Transverse colon (tissue), 4 donors: ENCODE results near the gene DOCK10. TPM values are rescaled to one million over a fixed set of nuclear protein-coding genes. Genes with fewer than 3 reads are reported as not detected.

Experiments
- DNase-seq: peaks from one replicate; pipeline ENCODE4 v3.0.0-alpha.2; 2019
- H3K27ac ChIP-seq, 4 donors: fragments of 200-600 bp; sonication (generic); 2 replicates each; pipeline ENCODE4 v1.5.1; 2016 to 2018; ENCODE audit warnings: inconsistent platforms in 4 of 4
- H3K27me3 ChIP-seq: fragments of 200-600 bp; sonication (generic); 2 replicates; pipeline ENCODE4 v1.5.1; 2017; ENCODE audit warnings: inconsistent platforms
- H3K36me3 ChIP-seq, 4 donors: fragments of 200-600 bp; sonication (generic); 2 replicates each; pipeline ENCODE4 v1.5.1; 2017 to 2019; ENCODE audit warnings: inconsistent platforms in 4 of 4
- H3K4me1 ChIP-seq, 4 donors: fragments of 200-600 bp; sonication (generic); 2 replicates each; pipeline ENCODE4 v1.5.1; 2017 to 2020; ENCODE audit warnings: inconsistent platforms in 4 of 4
- H3K4me3 ChIP-seq, 4 donors: fragments of 200-600 bp; sonication (generic); 1 replicate in 1 of 4; 2 replicates in 3 of 4; pipeline versions ENCODE4 v1.5.1 to v1.6.1; 2017 to 2019; ENCODE audit warnings: inconsistent platforms in 4 of 4
- H3K9me3 ChIP-seq, 2 donors: fragments of 200-600 bp; sonication (generic); 2 replicates each; pipeline ENCODE4 v1.5.1; 2017 to 2019; ENCODE audit warnings: inconsistent platforms in 2 of 2
- CTCF ChIP-seq, 5 experiments: fragments of 200-600 bp in 3 of 5; fragments of 450-650 bp in 2 of 5; sonication (generic) in 3 of 5; IDR thresholded peaks; 1 replicate in 2 of 5; 2 replicates in 3 of 5; pipeline ENCODE4 v1.5.1; 2016 to 2017; ENCODE audit warnings: antibody characterized with exemption in 5 of 5, inconsistent platforms in 3 of 5, mild to moderate bottlenecking in 2 of 5, moderate library complexity in 1 of 5
- EP300 ChIP-seq: sonication (generic); formaldehyde crosslinking; IDR thresholded peaks from one replicate; pipeline ENCODE4 v1.6.1; 2017; ENCODE audit warnings: antibody characterized with exemption, low read depth
- POLR2A ChIP-seq: fragments of 450-650 bp; IDR thresholded peaks from one replicate; pipeline ENCODE4 v1.6.1; 2016; ENCODE audit warnings: antibody characterized with exemption, mild to moderate bottlenecking, moderate library complexity
- POLR2AphosphoS5 ChIP-seq, 3 donors: sonication (generic); formaldehyde crosslinking; IDR thresholded peaks; one replicate each; pipeline ENCODE4 v1.6.1; 2016; ENCODE audit warnings: antibody characterized with exemption in 3 of 3
- WGBS, 2 donors: methylation state at CpG; one replicate each; pipeline ENCODE4 v1.1.5; 2018; ENCODE audit warnings: low coverage in 1 of 2; 5-methylcytosine and 5-hydroxymethylcytosine counted together
- in situ Hi-C, 4 donors: fragments of 200-750 bp; cut with MboI; loops; one replicate each; pipeline versions ENCODE4 v1.15.0 to v1.15.1; 2017; ENCODE audit warnings: low sequenced_read_pairs in 3 of 4, low pct_ligation_motif_present in 1 of 4, low pct_unique_long_range_greater_than_20kb in 1 of 4
- intact Hi-C: fragments of 100-400 bp; cut with DNase I; formaldehyde crosslinking; loops from one replicate; pipeline ENCODE4 v1.15.1; 2023; ENCODE audit warnings: low total_unique reads
- total RNA-seq, 4 donors: library from RNA; depleted of rRNA; stranded (reverse); fragments of >200 nt; gene quantifications; one replicate each; pipeline ENCODE4 v1.1.0, GENCODE V29; 2016

Gene DOCK10
- total RNA-seq, 4 donors from 2014 or later = 5.2 to 64.7 (median 14.5) TPM

GRCh38 chr2:225020168-225020849 lies 22.0 kb downstream of the DOCK10 start:
- H3K27me3 ChIP-seq = no peaks in the 10 kb centered on the region
- peaks cover 0 to 26% (median 7%) of the 10 kb centered on the region in 4 donors for H3K4me1 ChIP-seq
- intact Hi-C loops = no loop called here
- no peak overlapping the region for H3K4me3 ChIP-seq
- no peak overlapping the region for H3K27ac ChIP-seq
- WGBS, 2 donors = 87 to 89% methylated on average over 3 of the region's 3 CpGs
- no peak for DNase-seq
- no peaks in the 10 kb centered on the region for H3K9me3 ChIP-seq
- TF ChIP-seq EP300 = no peak
- no peak for TF ChIP-seq CTCF (IDR thresholded peaks at IDR 0.05)
- no peak for TF ChIP-seq POLR2A
- TF ChIP-seq POLR2AphosphoS5 (IDR thresholded peaks at IDR 0.05) = no peak
- in situ Hi-C loops = no loop called here
- H3K36me3 ChIP-seq = no peaks in the 10 kb centered on the region

DNA sequence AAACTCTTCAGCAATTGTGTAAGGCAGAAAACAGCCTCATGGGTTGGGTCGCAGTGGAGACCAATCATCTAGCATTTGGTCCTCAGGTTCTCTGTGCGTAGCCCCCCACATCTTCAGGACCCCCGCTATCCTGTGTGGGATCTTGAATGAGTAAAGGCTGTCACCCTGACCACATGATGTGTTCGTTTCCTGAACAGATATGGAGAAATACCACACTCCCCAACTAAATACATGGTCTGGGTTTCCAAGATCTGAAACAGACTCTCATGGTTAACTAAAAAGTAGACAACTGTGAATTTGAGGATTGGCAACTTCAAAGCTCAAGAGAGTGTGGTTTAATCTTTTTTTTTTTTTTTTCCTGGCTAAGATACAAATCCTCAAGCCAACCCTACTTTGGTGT lies 23.2 kb downstream of the DOCK10 start:
- H3K4me3 ChIP-seq = no peak overlapping the region
- no peaks in the 10 kb centered on the region for H3K27me3 ChIP-seq
- no peaks in the 10 kb centered on the region for H3K36me3 ChIP-seq
- H3K27ac ChIP-seq = no peak overlapping the region
- in situ Hi-C loops = no loop called here
- WGBS, 2 donors = 86 to 92% methylated on average over 1 to 4 of the region's 4 CpGs
- no peaks in the 10 kb centered on the region for H3K9me3 ChIP-seq
- intact Hi-C loops = no loop called here
- peaks cover 0 to 26% (median 7%) of the 10 kb centered on the region in 4 donors for H3K4me1 ChIP-seq
- no peak for DNase-seq
- TF ChIP-seq POLR2AphosphoS5 (IDR thresholded peaks at IDR 0.05) = no peak
- TF ChIP-seq EP300 = no peak
- no peak for TF ChIP-seq POLR2A
- TF ChIP-seq CTCF (IDR thresholded peaks at IDR 0.05) = no peak

DNA sequence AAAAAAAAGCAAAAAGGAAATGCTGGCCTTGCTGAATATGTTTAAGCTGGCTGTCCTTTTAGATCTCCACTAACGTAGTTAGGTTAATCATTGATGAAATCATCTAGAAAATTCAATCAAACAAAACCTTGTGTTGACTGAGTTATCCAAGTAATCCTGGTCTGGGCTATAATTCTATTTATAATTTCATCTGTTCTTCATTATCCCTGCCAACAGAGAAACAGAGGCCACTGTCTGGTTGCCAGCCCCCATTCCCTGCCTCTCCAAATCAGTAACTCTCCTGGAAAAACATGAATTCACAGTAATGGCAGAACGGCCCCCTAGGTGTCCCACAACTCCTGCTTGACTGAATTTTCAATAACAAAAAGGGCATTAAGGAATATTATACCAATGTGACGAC lies 24.6 kb downstream of the DOCK10 start:
- no peaks in the 10 kb centered on the region for H3K27me3 ChIP-seq
- no peak for DNase-seq
- WGBS, 2 donors = 55 to 70% methylated on average over 3 of the region's 3 CpGs
- no peaks in the 10 kb centered on the region for H3K9me3 ChIP-seq
- peaks cover 0 to 26% (median 7%) of the 10 kb centered on the region in 4 donors for H3K4me1 ChIP-seq
- peak overlapping the region in 1 of 4 donors; percentile 53 for H3K27ac ChIP-seq
- H3K36me3 ChIP-seq = no peaks in the 10 kb centered on the region
- no peak overlapping the region for H3K4me3 ChIP-seq
- intact Hi-C loops (no loop called here), in situ Hi-C loops (no loop called here)
- TF ChIP-seq CTCF (IDR thresholded peaks at IDR 0.05) = no peak
- TF ChIP-seq POLR2AphosphoS5 (IDR thresholded peaks at IDR 0.05) = no peak
- TF ChIP-seq POLR2A = no peak
- TF ChIP-seq EP300 = no peak

GRCh38 chr2:225017098-225017685 lies 25.1 kb downstream of the DOCK10 start:
- in situ Hi-C loops = no loop called here
- no peak overlapping the region for H3K4me3 ChIP-seq
- TF ChIP-seq POLR2A (no peak), CTCF (IDR thresholded peaks at IDR 0.05) (no peak), POLR2AphosphoS5 (IDR thresholded peaks at IDR 0.05) (no peak), EP300 (no peak)
- no peaks in the 10 kb centered on the region for H3K27me3 ChIP-seq
- no peaks in the 10 kb centered on the region for H3K36me3 ChIP-seq
- intact Hi-C loops = no loop called here
- peak overlapping the region in 2 of 4 donors; percentile 16 to 53 for H3K27ac ChIP-seq
- H3K4me1 ChIP-seq = peaks cover 0 to 21% (median 4%) of the 10 kb centered on the region in 4 donors
- no peak for DNase-seq
- H3K9me3 ChIP-seq = no peaks in the 10 kb centered on the region
- WGBS, 2 donors = 70 to 79% methylated on average over 2 of the region's 2 CpGs
